Measurements from ENCODE around the gene CCDC167. TPM values are rescaled to one million over a fixed set of nuclear protein-coding genes. Genes with fewer than 3 reads are reported as not detected.

CCDC167 gene
- total and polyA plus RNA-seq, 10 of the 15 experiments (the other 5 are each of a cell fraction or from before 2014, with no cell fraction given), result 74.9 to 380 (median 137) TPM

DNA sequence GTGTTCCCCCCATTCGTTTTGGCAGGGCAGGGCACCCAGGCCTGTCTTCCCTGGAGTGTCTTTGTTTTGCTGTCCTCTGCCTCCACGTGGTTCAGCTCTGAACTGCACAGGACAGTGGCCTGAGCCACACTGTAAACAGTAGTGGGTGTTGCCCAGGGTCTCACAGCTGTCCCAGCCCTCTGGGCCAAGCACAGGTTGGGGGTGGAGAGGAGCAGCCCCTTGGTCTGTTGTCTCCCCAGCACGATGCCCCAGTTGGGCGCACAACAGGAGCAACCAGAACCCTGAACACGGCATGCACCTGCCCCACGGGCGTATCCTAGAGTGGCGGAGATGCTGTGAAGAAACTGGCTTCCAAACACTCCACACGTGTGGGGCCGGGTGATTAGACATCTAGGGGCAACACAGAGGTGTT lies 14.4 kb downstream of the CCDC167 start (continued):
- TF ChIP-seq, protein P1, sequence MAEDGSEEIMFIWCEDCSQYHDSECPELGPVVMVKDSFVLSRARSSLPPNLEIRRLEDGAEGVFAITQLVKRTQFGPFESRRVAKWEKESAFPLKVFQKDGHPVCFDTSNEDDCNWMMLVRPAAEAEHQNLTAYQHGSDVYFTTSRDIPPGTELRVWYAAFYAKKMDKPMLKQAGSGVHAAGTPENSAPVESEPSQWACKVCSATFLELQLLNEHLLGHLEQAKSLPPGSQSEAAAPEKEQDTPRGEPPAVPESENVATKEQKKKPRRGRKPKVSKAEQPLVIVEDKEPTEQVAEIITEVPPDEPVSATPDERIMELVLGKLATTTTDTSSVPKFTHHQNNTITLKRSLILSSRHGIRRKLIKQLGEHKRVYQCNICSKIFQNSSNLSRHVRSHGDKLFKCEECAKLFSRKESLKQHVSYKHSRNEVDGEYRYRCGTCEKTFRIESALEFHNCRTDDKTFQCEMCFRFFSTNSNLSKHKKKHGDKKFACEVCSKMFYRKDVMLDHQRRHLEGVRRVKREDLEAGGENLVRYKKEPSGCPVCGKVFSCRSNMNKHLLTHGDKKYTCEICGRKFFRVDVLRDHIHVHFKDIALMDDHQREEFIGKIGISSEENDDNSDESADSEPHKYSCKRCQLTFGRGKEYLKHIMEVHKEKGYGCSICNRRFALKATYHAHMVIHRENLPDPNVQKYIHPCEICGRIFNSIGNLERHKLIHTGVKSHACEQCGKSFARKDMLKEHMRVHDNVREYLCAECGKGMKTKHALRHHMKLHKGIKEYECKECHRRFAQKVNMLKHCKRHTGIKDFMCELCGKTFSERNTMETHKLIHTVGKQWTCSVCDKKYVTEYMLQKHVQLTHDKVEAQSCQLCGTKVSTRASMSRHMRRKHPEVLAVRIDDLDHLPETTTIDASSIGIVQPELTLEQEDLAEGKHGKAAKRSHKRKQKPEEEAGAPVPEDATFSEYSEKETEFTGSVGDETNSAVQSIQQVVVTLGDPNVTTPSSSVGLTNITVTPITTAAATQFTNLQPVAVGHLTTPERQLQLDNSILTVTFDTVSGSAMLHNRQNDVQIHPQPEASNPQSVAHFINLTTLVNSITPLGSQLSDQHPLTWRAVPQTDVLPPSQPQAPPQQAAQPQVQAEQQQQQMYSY (CRISPR knock-in tag; IDR thresholded peaks at IDR 0.05), result no peak
- TF ChIP-seq EP300 (IDR thresholded peaks at IDR 0.05; ENCODE audit: borderline replicate concordance in 1 of 2, control insufficient read depth in 1 of 2, low read depth in 2 of 2, low read length in 2 of 2) (no peak), ZNF274 (IDR thresholded peaks at IDR 0.05; ENCODE audit: insufficient read depth, insufficient read length) (no peak), POLR2A (IDR thresholded peaks at IDR 0.05; ENCODE audit: low read depth, low read length) (peak; percentile 40; the same call in 1 of the 2 replicates), MEF2A (IDR thresholded peaks at IDR 0.05; ENCODE audit: insufficient read depth, low read depth, low read length) (no peak)
- TF ChIP-seq, protein P2, sequence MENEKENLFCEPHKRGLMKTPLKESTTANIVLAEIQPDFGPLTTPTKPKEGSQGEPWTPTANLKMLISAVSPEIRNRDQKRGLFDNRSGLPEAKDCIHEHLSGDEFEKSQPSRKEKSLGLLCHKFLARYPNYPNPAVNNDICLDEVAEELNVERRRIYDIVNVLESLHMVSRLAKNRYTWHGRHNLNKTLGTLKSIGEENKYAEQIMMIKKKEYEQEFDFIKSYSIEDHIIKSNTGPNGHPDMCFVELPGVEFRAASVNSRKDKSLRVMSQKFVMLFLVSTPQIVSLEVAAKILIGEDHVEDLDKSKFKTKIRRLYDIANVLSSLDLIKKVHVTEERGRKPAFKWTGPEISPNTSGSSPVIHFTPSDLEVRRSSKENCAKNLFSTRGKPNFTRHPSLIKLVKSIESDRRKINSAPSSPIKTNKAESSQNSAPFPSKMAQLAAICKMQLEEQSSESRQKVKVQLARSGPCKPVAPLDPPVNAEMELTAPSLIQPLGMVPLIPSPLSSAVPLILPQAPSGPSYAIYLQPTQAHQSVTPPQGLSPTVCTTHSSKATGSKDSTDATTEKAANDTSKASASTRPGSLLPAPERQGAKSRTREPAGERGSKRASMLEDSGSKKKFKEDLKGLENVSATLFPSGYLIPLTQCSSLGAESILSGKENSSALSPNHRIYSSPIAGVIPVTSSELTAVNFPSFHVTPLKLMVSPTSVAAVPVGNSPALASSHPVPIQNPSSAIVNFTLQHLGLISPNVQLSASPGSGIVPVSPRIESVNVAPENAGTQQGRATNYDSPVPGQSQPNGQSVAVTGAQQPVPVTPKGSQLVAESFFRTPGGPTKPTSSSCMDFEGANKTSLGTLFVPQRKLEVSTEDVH (IDR thresholded peaks at IDR 0.05; ENCODE audit: low read depth, partially characterized antibody), result no peak
- TF ChIP-seq, protein P3, sequence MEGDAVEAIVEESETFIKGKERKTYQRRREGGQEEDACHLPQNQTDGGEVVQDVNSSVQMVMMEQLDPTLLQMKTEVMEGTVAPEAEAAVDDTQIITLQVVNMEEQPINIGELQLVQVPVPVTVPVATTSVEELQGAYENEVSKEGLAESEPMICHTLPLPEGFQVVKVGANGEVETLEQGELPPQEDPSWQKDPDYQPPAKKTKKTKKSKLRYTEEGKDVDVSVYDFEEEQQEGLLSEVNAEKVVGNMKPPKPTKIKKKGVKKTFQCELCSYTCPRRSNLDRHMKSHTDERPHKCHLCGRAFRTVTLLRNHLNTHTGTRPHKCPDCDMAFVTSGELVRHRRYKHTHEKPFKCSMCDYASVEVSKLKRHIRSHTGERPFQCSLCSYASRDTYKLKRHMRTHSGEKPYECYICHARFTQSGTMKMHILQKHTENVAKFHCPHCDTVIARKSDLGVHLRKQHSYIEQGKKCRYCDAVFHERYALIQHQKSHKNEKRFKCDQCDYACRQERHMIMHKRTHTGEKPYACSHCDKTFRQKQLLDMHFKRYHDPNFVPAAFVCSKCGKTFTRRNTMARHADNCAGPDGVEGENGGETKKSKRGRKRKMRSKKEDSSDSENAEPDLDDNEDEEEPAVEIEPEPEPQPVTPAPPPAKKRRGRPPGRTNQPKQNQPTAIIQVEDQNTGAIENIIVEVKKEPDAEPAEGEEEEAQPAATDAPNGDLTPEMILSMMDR (IDR thresholded peaks at IDR 0.05 in 2 of 3, conservative IDR thresholded peaks at IDR 0.05 in 1 of 3; ENCODE audit: control insufficient read depth in 2 of 3, extremely low read depth in 1 of 3, insufficient read depth in 1 of 3, low read depth in 3 of 3, low read length in 3 of 3), result peak in 2 of 3 experiments; percentile 27 to 45; a peak in 3 of 6 replicates
